Smooth muscle cell of the brain vasculature (primary cell): ENCODE data around the gene MAPRE2.

ENCODE experiments used
- DNase-seq: peaks from one replicate; pipeline ENCODE4 v3.0.0-alpha.2; 2012; ENCODE audit warnings: low read depth, low spot score

Gene MAPRE2

DNA sequence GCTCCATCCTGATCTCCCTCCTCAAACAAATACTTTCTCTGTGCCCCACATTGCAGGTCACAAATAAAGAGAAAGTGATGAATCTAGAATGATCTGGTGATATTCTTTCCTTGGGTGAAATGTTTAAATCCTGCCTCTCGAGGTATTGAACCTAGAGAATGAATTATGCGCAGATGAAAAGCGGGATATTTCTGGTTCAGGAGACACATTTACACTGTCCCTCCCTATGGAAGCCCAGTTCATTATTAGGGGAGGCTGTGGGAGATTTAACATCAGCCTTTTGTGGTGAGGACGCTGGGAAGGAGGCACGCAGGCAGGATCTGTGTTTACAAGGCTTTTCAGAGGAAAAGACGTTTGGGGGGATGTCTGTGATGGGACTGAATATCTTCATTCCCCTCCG is 20.6 kb downstream of the MAPRE2 start:
- DNase-seq = no peak

DNA sequence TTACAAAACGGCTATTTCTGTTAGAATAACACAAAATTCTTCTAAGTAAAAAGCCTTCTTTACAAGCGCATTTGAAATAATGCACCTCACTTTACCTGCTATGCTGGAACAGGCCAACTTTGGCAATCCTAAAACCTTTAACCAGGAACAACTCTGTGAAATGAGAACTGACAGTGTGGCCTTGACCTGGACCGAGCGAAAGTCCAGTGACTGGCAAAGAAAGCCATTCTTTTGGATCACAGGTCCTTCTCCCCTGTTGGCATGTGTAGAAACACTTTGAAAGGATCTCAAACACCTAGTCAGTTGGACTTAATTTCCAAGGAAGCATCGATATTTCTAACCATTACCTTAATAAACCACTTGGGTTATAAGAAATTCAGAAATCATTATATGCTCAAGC is 21.2 kb downstream of the MAPRE2 start:
- no peak for DNase-seq

GRCh38 chr18:35063875-35064690 is 22.9 kb downstream of the MAPRE2 start:
- DNase-seq = no peak

GRCh38 chr18:35067454-35067853 is 26.2 kb downstream of the MAPRE2 start:
- no peak for DNase-seq

DNA sequence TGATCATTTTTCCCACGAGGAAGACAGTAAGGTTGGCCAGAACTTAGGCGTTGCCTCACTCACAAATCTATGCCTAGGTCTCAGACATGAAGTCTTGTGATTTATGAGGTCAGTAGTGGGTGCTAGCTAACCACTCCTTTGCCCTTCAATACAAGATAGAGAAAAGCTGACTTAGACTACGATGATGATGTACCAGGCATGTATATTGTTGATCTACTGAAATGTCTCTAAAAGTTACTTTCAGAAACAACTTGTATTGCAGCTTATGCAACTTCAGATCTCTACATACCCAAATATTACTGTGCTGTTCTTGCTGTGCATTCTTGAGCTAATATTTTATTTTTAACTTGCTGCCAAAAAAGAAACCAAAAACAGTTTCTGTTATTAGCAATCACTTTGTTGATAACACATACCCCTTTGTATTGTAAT is 30.6 kb downstream of the MAPRE2 start:
- no peak for DNase-seq

- DNase-seq = no peak
Observed at GRCh38 chr18:35072616-35073015, 31.4 kb downstream of the MAPRE2 start.

DNA sequence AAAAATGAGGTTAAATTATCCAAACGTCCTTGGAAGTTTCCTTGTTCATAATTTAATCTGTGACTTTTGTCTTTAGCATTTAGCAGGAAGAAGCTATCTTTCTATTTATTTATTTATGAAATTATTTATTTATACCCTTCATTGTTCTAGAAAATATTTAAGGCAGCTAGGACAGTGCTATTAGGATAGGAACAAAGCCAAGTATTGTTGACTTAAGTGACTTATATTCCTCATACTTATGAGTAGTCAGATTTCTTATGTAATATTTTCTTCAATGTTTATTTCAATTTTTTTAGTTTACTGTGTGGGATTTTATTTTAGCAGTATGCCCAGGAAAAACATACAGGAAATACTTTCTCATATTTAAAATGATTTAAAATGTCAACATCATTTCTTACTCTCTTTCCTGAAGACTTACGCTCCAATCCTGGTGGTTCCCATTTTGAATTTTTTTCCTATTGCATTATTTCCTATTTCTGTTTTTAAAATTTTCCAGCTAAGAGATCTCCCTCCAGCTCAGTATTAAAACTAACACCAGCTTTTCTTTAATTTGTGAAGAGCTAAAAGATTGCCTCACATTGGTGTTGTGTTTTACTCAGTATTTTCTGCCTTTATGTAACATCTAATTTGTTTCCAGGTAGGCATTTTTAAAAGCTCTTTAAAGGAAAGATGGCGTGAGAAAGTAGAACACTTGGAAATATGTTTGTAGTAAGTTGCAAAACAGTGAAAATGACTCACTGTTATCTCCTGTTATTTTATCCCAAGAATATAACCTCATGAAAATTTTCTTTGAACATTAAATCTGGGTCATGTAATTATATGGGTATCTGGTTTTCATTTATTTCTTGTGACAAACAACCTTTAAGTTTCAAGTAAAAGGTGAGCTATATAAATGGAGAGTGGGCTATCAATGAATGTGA is 32.2 kb downstream of the MAPRE2 start:
- DNase-seq = no peak

GRCh38 chr18:35074581-35074980 is 33.4 kb downstream of the MAPRE2 start:
- no peak for DNase-seq

DNA sequence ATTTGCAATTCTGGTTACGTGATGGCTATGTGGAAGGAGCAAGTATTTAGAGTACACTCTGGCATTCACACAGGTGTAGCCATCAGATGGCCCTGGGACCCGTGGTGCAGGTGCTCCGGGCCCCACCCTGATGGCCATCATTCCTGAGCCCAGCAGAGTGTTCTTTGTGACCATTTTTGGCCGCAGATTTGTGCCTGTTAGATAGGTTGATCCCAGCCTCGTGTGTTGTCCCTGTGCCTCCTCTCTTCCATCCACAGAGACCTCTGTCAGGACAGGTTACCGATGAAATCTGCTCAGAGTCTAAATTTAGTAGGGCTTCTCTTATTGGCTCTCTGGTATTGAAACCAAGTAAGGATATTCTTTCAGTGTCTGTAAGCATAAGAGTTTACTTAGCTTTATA is 33.9 kb downstream of the MAPRE2 start:
- no peak for DNase-seq

- no peak for DNase-seq
Observed at GRCh38 chr18:35076135-35076924, 35.1 kb downstream of the MAPRE2 start.

DNA sequence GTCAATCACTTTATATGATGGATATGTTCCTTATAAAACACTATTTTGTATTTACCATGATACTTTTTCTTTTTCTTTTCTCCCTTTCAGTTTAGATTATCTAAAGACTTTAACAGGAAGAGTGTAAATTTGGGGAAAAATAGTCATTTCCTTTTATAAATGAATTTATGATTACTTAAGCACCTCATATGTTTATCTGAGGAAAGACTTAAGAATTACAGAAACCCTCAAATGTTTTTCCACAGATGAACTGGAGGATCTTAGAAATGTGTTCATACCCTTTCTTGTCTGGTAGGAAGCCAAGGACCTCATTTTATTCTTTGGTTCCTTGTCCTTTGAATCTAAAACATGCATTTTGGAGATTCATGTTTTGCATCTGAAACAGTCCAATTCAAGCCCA is 36.7 kb downstream of the MAPRE2 start:
- DNase-seq = no peak

- DNase-seq = no peak
Observed at GRCh38 chr18:35080058-35080457, 38.8 kb downstream of the MAPRE2 start.

- DNase-seq = no peak
Observed at GRCh38 chr18:35083174-35083712, 42.0 kb downstream of the MAPRE2 start.

DNA sequence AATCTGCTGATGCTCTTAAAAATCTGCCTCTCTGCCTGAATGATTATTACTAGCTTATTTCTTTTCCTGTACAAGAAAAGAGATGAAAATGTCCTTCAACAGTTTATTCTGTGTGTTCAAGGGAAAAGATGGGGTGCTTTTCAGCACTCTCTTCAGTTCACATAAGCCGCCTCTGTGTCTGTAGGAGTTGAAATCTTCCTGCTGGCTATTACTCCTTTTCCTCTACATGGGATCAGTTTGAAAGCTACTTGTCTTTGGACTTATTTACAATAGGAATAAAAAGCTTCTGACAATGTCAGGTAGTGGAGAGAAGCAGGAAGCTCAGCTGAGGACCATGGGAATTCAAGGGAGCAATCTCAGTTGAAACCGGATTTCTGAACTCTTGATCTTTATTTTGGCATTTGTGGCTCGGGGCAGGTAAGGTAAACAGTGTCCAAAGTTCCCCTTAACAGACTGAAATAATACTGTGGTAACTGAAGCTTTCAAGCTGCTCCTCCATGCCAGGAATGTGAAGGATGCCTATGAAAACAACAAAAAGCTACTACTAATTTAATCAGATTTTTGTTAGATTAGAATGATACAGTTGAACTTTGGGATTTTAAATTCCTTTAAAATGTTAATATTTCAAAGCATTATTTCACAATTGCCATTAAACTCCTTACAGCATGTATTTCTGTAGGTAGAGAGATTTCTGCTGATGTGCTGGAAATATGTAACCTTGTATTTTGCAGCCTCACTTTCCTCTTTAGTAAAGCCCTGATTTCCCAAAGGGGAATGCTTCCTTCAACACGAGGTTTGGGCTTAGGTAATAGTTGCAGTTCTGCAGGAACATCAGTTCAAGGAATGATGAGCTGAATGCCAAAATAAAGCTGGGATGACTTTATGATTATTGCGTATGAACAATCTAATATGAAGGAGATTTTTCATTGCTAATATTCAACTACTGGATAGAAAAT is 43.6 kb downstream of the MAPRE2 start:
- no peak for DNase-seq

- DNase-seq = no peak
Observed at GRCh38 chr18:35085450-35086380, 44.5 kb downstream of the MAPRE2 start.

- no peak for DNase-seq
Observed at GRCh38 chr18:35086704-35087103, 45.5 kb downstream of the MAPRE2 start.

DNA sequence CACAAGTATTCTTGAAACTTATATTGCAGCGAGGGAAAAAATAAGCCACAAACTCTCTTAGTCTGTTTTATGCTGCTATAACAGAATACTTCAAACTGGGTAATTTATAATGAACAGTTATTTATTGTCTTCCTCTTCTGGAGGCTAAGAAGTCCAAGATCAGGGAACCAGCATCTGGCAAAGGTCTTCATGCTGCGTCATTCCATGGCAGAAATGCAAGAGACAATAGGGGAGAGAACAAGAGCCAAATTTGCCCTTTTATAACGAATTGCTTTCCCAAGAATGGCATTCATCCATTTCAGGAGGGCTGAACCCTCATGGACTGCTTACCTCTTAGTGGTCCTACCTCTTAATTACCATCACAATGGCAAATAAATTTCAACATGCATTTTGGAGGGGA is 46.5 kb downstream of the MAPRE2 start:
- DNase-seq = no peak

GRCh38 chr18:35088921-35089320 is 47.7 kb downstream of the MAPRE2 start:
- no peak for DNase-seq

DNA sequence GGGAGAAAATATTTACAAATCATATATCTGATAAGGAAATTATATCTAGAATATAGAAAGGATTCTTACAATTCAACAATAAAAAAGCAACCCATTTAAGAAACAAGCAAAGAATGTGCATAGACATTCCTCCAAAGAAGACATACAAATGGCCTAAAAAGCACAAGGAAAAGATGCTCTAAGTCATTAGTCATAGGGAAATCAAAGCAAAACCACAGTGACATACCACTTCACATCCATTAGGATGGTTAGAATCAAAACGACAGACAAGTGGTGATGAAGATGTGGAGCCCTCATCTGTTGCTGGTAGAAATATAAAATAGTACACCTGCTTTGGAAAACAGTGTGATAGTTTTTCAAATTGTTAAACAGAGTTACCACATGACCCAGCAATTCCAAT is 48.2 kb downstream of the MAPRE2 start:
- no peak for DNase-seq
